ENCODE measurements around the gene PAX2. TPM values are rescaled to one million over a fixed set of nuclear protein-coding genes. Genes with fewer than 3 reads are reported as not detected.

The PAX2 gene
- total and polyA plus RNA-seq, 2 of the 8 experiments (the other 6 are each of a cell fraction or from before 2014, with no cell fraction given), result 0.02 TPM; not detected in 1

GRCh38 chr10:100807241-100807951 lies 62.0 kb downstream of the PAX2 start (continued):
- TF ChIP-seq SAP30 (IDR thresholded peaks at IDR 0.05; ENCODE audit: insufficient read depth, insufficient replicate concordance, low read length), result no peak
- no peak for TF ChIP-seq SP2 (IDR thresholded peaks at IDR 0.05; ENCODE audit: low read length)
- TF ChIP-seq TAF1 (IDR thresholded peaks at IDR 0.05; ENCODE audit: low read depth, low read length), result no peak
- TF ChIP-seq SRF (IDR thresholded peaks at IDR 0.05; ENCODE audit: low read depth, low read length), result no peak

Data from H1 (cell line).